Measurements from ENCODE around the gene GPR132.
"Not testable (repeated sequence)": the region's sequence is repeated elsewhere in the genome, so short reads cannot be mapped to it uniquely, and the experiment has no call there.

DNA sequence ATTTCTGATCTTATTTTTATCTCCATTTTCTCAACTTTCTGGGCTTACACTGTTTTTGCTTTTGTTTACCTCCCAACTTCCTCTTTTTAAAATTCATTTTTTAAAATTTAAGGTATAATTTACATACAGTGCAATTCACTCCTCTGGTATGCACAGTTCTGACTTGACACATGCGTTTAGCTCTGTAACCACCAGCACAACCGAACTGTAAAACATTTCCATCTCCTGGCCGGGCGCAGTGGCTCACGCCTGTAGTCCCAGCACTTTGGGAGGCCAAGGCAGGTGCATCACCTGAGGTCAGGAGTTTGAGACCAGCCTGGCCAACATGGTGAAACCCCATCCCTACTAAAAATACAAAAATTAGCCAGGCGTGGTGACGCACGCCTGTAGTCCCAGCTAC, 16.2 kb upstream of the GPR132 start:
- TF ChIP-seq, protein P1, sequence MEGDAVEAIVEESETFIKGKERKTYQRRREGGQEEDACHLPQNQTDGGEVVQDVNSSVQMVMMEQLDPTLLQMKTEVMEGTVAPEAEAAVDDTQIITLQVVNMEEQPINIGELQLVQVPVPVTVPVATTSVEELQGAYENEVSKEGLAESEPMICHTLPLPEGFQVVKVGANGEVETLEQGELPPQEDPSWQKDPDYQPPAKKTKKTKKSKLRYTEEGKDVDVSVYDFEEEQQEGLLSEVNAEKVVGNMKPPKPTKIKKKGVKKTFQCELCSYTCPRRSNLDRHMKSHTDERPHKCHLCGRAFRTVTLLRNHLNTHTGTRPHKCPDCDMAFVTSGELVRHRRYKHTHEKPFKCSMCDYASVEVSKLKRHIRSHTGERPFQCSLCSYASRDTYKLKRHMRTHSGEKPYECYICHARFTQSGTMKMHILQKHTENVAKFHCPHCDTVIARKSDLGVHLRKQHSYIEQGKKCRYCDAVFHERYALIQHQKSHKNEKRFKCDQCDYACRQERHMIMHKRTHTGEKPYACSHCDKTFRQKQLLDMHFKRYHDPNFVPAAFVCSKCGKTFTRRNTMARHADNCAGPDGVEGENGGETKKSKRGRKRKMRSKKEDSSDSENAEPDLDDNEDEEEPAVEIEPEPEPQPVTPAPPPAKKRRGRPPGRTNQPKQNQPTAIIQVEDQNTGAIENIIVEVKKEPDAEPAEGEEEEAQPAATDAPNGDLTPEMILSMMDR (optimal IDR thresholded peaks at IDR 0.05 in 1 of 3, IDR thresholded peaks at IDR 0.05 in 1 of 3, conservative IDR thresholded peaks at IDR 0.05 in 1 of 3; ENCODE audit: extremely low read depth in 1 of 3, insufficient read depth in 2 of 3, low read length in 3 of 3): not testable (repeated sequence)
- TF ChIP-seq EZH2 (IDR thresholded peaks at IDR 0.05; ENCODE audit: low read length): not testable (repeated sequence)
